ENCODE results near the gene MYLK4.

- TF ChIP-seq POLR2A (IDR thresholded peaks at IDR 0.05) (no peak), POLR2AphosphoS5 (IDR thresholded peaks at IDR 0.05) (no peak), EP300 (IDR thresholded peaks at IDR 0.05) (no peak)
- TF ChIP-seq, protein P1, sequence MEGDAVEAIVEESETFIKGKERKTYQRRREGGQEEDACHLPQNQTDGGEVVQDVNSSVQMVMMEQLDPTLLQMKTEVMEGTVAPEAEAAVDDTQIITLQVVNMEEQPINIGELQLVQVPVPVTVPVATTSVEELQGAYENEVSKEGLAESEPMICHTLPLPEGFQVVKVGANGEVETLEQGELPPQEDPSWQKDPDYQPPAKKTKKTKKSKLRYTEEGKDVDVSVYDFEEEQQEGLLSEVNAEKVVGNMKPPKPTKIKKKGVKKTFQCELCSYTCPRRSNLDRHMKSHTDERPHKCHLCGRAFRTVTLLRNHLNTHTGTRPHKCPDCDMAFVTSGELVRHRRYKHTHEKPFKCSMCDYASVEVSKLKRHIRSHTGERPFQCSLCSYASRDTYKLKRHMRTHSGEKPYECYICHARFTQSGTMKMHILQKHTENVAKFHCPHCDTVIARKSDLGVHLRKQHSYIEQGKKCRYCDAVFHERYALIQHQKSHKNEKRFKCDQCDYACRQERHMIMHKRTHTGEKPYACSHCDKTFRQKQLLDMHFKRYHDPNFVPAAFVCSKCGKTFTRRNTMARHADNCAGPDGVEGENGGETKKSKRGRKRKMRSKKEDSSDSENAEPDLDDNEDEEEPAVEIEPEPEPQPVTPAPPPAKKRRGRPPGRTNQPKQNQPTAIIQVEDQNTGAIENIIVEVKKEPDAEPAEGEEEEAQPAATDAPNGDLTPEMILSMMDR (IDR thresholded peaks at IDR 0.05) = no peak
Measured at GRCh38 chr6:2626401-2626800, 124.3 kb downstream of the MYLK4 start.
